Testis (tissue), 2 donors: ENCODE measurements around the gene OTULIN.

ENCODE experiments used
- CTCF ChIP-seq, 3 experiments: fragments of 450-650 bp in 2 of 3; fragments of 200-600 bp in 1 of 3; sonication (generic) in 1 of 3; IDR thresholded peaks; one replicate each; pipeline ENCODE4 v1.5.1; 2016 to 2019; ENCODE audit warnings: antibody characterized with exemption in 3 of 3, mild to moderate bottlenecking in 2 of 3, moderate library complexity in 1 of 3
- POLR2A ChIP-seq: fragments of 450-650 bp; IDR thresholded peaks from one replicate; pipeline ENCODE4 v1.6.1; 2017; ENCODE audit warnings: antibody characterized with exemption, mild to moderate bottlenecking, moderate library complexity

- no peak for TF ChIP-seq CTCF (IDR thresholded peaks at IDR 0.05)
- TF ChIP-seq POLR2A: no peak
Observed at GRCh38 chr5:14656898-14657297, 7.6 kb upstream of the OTULIN start.
